ENCODE data around the gene OXER1.
A peak's percentile ranks its signal among the peaks of the same experiment; 100 is the strongest.

Gene OXER1, protein sequence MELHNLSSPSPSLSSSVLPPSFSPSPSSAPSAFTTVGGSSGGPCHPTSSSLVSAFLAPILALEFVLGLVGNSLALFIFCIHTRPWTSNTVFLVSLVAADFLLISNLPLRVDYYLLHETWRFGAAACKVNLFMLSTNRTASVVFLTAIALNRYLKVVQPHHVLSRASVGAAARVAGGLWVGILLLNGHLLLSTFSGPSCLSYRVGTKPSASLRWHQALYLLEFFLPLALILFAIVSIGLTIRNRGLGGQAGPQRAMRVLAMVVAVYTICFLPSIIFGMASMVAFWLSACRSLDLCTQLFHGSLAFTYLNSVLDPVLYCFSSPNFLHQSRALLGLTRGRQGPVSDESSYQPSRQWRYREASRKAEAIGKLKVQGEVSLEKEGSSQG

DNA sequence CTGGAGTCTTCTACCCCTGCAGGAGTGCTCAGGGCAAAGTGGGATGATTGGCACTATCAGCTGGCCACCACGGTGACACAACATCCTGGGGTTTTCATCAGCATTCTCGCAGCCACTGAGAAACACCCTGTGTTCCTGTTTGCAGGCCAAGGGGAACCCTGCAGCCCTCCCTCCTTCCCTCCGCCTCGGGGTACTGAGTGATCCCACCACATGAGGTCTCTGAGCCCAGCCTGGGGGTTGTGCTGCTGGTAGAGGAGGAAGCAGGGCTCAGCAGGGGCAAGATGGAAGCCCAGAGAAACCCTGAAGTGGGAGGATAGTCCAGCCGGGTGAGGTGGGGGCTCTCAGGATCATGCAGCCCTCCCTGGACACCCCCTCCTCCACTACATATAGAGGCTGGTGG lies at the start of gene OXER1:
TSS of gene OXER1 (minus strand) at position 40 of the 400 bp plus-strand sequence. CDS start 73 bp downstream, outside the sequence.
- TF ChIP-seq MYC (IDR thresholded peaks at IDR 0.05; ENCODE audit: low read depth, low read length) = peak; percentile 63; the same call in 1 of the 2 replicates
- TF ChIP-seq, protein P1, sequence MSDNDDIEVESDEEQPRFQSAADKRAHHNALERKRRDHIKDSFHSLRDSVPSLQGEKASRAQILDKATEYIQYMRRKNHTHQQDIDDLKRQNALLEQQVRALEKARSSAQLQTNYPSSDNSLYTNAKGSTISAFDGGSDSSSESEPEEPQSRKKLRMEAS (IDR thresholded peaks at IDR 0.05; ENCODE audit: low read depth, low read length) = no peak; the same call in 1 of the 2 replicates
- TF ChIP-seq, protein P2, sequence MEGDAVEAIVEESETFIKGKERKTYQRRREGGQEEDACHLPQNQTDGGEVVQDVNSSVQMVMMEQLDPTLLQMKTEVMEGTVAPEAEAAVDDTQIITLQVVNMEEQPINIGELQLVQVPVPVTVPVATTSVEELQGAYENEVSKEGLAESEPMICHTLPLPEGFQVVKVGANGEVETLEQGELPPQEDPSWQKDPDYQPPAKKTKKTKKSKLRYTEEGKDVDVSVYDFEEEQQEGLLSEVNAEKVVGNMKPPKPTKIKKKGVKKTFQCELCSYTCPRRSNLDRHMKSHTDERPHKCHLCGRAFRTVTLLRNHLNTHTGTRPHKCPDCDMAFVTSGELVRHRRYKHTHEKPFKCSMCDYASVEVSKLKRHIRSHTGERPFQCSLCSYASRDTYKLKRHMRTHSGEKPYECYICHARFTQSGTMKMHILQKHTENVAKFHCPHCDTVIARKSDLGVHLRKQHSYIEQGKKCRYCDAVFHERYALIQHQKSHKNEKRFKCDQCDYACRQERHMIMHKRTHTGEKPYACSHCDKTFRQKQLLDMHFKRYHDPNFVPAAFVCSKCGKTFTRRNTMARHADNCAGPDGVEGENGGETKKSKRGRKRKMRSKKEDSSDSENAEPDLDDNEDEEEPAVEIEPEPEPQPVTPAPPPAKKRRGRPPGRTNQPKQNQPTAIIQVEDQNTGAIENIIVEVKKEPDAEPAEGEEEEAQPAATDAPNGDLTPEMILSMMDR (IDR thresholded peaks at IDR 0.05; ENCODE audit: low read depth, low read length) = no peak
- H3K4me3 ChIP-seq (ENCODE audit: low read depth, low read length) = no peak within 1 kb of the TSS
- peak; percentile 88 for DNase-seq (ENCODE audit: low read depth)

DNA sequence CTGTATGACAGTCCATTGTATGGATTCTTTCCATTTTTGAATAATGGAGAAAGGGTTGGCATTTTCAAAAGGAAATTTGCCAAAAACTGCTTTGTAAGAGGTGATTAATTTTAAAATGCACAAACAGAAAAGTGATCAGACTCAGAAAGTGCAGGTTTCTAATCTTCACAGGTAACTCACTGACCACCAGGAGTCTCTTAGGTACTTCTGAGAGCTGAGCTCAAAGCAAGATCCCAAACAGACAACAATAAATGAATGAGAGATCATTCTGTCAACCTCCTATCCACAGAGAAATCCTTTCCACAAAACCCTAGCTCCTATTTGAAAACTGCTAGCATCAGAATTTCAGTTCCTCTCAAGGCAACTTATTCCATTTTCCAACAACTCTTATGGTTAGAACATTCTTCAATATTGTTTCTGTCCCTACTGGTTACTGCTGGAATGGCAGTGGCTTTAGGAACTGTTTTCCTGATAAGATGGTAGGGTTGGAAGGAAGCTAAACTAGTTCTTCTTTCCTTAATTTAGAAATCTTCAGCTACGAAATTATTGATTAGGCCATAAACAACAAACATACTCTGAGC lies 49.1 kb upstream of the OXER1 start:
- DNase-seq (ENCODE audit: low read depth) = peak; percentile 42
- TF ChIP-seq, protein P2 (IDR thresholded peaks at IDR 0.05; ENCODE audit: low read depth, low read length) = peak; percentile 13
- no peak for TF ChIP-seq POLR2A (IDR thresholded peaks at IDR 0.05; ENCODE audit: extremely low read depth, insufficient read length)
- no peak overlapping the region for H3K4me3 ChIP-seq (ENCODE audit: low read depth, low read length)

DNA sequence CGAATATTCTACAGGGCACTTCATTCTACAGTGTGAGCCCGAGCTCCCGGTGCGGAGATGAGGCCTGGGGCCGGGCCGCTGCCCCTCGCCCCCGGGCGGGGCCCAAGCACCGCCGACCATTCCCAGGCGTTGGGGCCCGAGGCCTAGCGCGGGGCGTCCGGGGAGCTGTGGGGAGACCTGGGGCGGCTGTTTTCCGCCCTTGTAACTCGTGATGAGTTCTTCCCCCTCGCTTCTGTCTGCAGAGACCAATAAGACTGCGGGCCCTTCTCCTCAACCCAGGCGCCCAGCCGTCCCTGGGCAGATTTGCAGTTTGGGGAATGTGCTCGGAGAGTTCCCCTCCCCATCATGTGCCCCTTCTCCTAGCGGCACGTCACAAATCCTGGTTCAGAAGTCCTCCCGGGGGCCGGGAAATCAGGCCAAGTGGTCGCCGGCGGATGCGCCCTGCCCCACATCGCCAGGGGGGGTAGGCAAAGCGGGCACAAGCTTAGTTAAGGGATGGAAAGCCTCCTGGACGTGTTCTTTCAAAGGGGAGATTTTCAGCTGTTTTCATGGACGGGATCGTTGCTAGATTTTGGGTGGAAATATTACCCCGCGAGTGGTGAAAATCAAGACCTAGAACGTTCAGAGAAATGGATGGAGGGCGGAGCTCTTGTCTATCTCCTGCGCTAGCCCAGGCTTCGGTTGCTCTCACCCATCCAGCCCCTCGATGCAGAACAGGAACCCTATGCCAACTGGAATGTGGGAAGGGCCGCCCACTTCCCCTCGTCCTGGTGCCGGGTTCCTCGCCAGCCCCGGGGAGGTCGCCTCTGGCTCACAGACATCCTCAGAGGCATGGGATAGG lies 47.3 kb upstream of the OXER1 start:
- DNase-seq (ENCODE audit: low read depth) = peak; percentile 64
- TF ChIP-seq MYC (IDR thresholded peaks at IDR 0.05; ENCODE audit: low read depth, low read length) = no peak
- no peak for TF ChIP-seq POLR2A (IDR thresholded peaks at IDR 0.05; ENCODE audit: extremely low read depth, insufficient read length)
- TF ChIP-seq, protein P1 (IDR thresholded peaks at IDR 0.05; ENCODE audit: low read depth, low read length) = no peak
- TF ChIP-seq, protein P2 (IDR thresholded peaks at IDR 0.05; ENCODE audit: low read depth, low read length) = no peak
- H3K4me3 ChIP-seq (ENCODE audit: low read depth, low read length) = peak overlapping the region; percentile 65

DNA sequence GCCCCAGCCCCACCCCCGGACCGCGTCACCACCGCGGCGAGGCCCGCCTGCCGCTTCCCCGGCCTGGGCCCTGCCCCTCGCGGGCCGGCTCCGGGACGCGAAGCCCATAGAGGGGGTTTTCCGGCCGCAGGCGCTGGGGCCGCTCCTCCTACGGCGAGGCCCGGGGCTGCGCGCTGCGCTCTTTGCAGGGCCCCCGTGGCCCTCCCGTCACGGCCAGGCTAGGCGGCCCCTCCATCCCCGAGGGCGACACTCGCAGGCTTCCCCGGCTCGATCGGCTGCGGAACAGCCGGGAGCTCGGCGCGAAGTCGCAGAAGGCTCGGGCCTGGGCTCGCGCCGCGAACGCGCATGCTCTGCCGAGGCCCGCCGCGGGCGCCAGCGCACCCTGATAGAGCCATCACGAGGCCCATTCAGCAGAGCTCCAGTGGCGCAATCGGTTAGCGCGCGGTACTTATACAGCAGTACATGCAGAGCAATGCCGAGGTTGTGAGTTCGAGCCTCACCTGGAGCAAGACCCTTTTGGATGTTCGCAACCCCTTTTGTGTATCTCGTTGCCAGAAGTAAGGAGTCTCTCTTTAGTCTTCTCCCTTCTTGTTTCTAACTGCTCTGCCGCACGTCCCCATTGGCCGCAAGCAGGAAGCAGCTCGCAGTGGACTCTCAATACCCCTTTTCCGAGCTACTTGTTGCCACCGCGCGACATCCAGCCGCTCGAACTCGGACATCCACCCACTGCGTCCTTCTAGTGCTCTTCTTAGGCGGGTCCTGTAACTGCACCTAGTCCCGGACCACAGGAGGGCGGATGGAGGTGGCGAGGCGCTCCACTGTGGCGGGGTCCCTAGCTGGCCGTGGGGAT lies 46.4 kb upstream of the OXER1 start:
- TF ChIP-seq POLR2A (IDR thresholded peaks at IDR 0.05; ENCODE audit: extremely low read depth, insufficient read length) (peak; percentile 43), MYC (IDR thresholded peaks at IDR 0.05; ENCODE audit: low read depth, low read length) (peak; percentile 52)
- TF ChIP-seq, protein P2 (IDR thresholded peaks at IDR 0.05; ENCODE audit: low read depth, low read length) = no peak
- TF ChIP-seq, protein P1 (IDR thresholded peaks at IDR 0.05; ENCODE audit: low read depth, low read length) = peak; percentile 82
- H3K4me3 ChIP-seq (ENCODE audit: low read depth, low read length) = peak overlapping the region; percentile 65
- DNase-seq (ENCODE audit: low read depth) = peak; percentile 97

DNA sequence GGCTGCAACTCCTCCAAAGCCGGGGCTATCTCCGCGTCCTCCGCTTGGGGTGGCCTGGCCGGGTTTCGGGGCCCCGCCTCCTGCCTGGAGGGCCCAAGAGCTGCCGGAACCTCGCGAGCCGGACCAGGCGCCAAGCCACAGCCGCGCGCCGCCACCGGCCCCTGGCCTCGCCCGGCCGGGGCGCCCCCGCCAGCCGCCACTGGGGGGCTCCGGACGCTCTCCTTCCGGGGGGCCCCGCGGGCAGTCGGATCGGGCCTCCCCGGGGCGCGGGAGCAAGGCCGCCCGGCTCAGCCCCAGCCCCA lies 45.8 kb upstream of the OXER1 start:
- TF ChIP-seq, protein P2 (IDR thresholded peaks at IDR 0.05; ENCODE audit: low read depth, low read length) = peak; percentile 5
- TF ChIP-seq, protein P1 (IDR thresholded peaks at IDR 0.05; ENCODE audit: low read depth, low read length) = no peak
- no peak; the same call in 1 of the 2 replicates for TF ChIP-seq MYC (IDR thresholded peaks at IDR 0.05; ENCODE audit: low read depth, low read length)
- DNase-seq (ENCODE audit: low read depth) = no peak
- peak overlapping the region; percentile 68 for H3K4me3 ChIP-seq (ENCODE audit: low read depth, low read length)

All from NB4 (cell line).